Mononuclear cell (primary cell): ENCODE measurements around the gene TMEM101. TPM values are rescaled to one million over a fixed set of nuclear protein-coding genes. Genes with fewer than 3 reads are reported as not detected.
"Not testable (repeated sequence)": the region's sequence is repeated elsewhere in the genome, so short reads cannot be mapped to it uniquely, and the experiment has no call there.

Source experiments
- H3K27me3 ChIP-seq: 2 replicates; pipeline ENCODE4 v1.6.0; 2011; ENCODE audit warnings: low read length, control low read depth; ENCODE audit not compliant: insufficient read depth
- H3K4me1 ChIP-seq: 2 replicates; pipeline ENCODE4 v1.5.1; 2011; ENCODE audit warnings: mild to moderate bottlenecking, low read length, control low read depth; ENCODE audit not compliant: insufficient read depth
- H3K4me3 ChIP-seq: 2 replicates; pipeline ENCODE4 v1.5.1; 2011; ENCODE audit warnings: mild to moderate bottlenecking, low read length, moderate library complexity
- H3K9me3 ChIP-seq: 2 replicates; pipeline ENCODE4 v1.5.1; 2011; ENCODE audit warnings: low read depth, mild to moderate bottlenecking, control low read depth, low read length
- total RNA-seq: library from RNA; depleted of rRNA; stranded (reverse); fragments of >200 nt; gene quantifications from one replicate; pipeline ENCODE4 v1.2.3, GENCODE V29; 2012

Gene TMEM101
- total RNA-seq, 1 donor = 21.0 TPM

GRCh38 chr17:43998552-43998951 lies 16.2 kb downstream of the TMEM101 start:
- Histone ChIP-seq H3K9me3 (no peaks in the 10 kb centered on the region), H3K27me3 (peaks cover 33% of the 10 kb centered on the region), H3K4me3 (no peak overlapping the region), H3K4me1 (peaks cover 9% of the 10 kb centered on the region)

- H3K4me3 ChIP-seq, H3K4me1 ChIP-seq, H3K9me3 ChIP-seq: not testable (repeated sequence)
- H3K27me3 ChIP-seq = peaks cover 24% of the 10 kb centered on the region
Observed at GRCh38 chr17:43997180-43997579, 17.6 kb downstream of the TMEM101 start.

DNA sequence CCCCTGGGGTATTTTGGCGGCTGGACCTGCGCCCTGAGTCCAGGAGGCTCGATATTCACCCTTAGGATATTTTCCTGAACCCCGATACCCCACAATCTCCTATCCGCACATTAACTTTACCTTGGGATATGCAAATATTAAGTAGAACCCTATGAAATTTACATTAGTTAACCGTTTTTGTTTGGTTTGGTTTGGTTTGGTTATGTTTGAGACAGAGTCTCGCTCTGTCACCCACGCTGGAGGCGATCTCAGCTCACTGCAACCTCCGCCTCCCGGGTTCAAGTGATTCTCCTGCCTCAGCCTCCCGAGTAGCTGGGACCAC lies 19.7 kb downstream of the TMEM101 start:
- Histone ChIP-seq H3K4me3 (no peak overlapping the region), H3K27me3 (peaks cover 24% of the 10 kb centered on the region), H3K9me3 (no peaks in the 10 kb centered on the region), H3K4me1 (peaks cover 9% of the 10 kb centered on the region)

- H3K9me3 ChIP-seq = no peaks in the 10 kb centered on the region
- H3K27me3 ChIP-seq = peaks cover 24% of the 10 kb centered on the region
- no peak overlapping the region for H3K4me3 ChIP-seq
- peaks cover 9% of the 10 kb centered on the region for H3K4me1 ChIP-seq
Observed at GRCh38 chr17:43994272-43995149, 20.3 kb downstream of the TMEM101 start.

GRCh38 chr17:43992641-43993040 lies 22.1 kb downstream of the TMEM101 start:
- no peak overlapping the region for H3K4me3 ChIP-seq
- peaks cover 9% of the 10 kb centered on the region for H3K4me1 ChIP-seq
- peaks cover 24% of the 10 kb centered on the region for H3K27me3 ChIP-seq
- H3K9me3 ChIP-seq = no peaks in the 10 kb centered on the region

DNA sequence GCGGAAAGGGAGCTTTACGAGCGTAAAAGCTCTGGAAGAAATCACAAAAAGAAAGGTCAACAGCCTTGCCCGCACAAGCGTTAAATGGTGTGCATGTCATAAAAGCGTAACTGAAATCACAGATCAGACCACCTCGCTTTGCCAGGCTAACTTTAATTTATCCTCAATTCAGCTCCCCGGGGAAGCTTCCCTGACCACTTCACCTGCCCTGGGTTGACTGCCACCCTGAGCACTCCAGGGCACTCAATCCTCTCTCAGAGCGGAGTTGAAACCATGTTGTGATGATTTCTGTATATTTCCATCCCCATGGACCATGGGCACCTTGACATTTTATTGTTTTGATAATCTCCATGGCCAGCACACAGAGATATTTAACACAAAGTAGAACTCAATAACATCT lies 26.5 kb downstream of the TMEM101 start:
- H3K4me3 ChIP-seq = no peak overlapping the region
- H3K9me3 ChIP-seq = no peaks in the 10 kb centered on the region
- H3K4me1 ChIP-seq = peaks cover 8% of the 10 kb centered on the region
- peaks cover 25% of the 10 kb centered on the region for H3K27me3 ChIP-seq

DNA sequence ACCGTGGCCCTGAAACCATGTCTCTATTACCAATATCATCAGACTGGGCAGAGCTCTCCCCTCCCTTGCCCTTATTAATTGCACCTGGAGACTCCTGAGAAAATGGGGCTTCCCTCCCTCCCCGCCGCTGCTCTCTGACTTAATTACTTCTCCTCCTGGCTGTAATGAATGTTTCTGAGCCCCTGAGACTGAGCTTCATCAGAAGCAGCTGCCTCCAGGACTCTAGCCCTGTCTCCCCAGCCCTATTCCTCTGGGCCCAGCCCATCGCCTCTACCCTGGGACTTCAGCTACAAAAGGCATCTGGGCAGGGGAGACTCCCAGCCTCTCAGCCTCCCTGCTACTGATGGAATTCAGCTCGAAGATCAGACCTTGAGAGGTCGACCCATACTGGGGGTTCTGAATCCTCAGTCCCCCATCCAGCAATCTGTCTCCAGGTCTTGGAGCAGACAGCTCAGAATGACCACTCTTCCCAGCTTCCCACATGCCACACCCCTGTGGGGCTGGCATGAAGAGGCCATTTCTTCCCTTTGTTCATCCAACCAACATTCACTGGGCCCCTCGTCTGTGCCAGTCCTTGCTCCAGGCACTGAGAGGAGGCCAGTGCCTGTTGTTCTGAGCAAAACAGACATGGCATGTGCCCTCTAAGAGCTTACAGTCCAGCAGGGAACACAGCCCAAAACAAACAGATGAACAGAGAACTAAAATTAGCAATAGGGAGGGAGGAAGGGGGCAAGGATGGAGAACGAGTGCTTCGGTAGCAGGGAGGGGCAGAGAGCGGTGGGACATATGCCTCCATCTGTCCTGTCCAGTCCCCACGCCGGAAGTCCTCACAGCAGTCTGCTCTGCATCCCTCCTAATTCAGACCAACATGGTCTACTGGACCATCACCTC lies 27.4 kb downstream of the TMEM101 start:
- H3K27me3 ChIP-seq = peaks cover 34% of the 10 kb centered on the region
- no peaks in the 10 kb centered on the region for H3K9me3 ChIP-seq
- no peak overlapping the region for H3K4me3 ChIP-seq
- peaks cover 8% of the 10 kb centered on the region for H3K4me1 ChIP-seq

DNA sequence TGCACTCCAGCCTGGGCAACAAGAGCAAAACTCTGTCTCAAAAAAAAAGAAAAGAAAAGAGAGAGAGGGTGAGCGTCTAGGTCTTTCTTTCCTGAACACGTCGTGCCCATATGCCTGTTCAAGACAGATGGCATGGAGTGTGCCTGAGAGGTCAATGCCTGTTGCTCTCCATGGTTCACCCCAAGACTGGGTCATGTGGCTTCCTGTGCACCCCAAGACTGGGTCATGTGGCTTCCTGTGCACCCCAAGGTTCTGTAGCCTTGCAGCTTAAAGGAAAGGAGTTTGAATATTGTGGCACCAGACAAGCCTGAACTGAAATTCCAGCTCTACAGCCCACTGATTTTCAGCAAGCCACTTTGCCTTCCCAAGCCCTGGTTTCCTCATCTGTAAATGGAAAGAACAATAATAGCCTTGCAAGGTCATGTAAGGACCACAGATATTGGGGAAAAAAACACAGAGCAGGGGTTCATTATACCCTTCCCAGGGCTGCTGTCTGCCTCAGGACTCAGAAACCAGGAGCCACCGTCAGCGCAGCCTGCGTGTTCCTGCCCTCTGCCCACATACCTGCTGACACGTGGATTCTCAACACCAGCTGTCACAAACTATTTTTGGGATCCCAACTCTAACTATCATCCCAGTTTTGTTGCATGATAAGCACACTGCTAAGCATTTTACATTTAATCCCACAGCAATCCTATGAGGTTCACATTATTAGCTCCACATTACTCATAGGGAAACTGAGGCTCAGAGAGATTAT lies 28.4 kb downstream of the TMEM101 start:
- Histone ChIP-seq H3K9me3 (no peaks in the 10 kb centered on the region), H3K4me1 (peaks cover 8% of the 10 kb centered on the region), H3K27me3 (peaks cover 42% of the 10 kb centered on the region), H3K4me3 (no peak overlapping the region)

- H3K9me3 ChIP-seq = no peaks in the 10 kb centered on the region
- H3K27me3 ChIP-seq = peaks cover 42% of the 10 kb centered on the region
- H3K4me3 ChIP-seq = no peak overlapping the region
- H3K4me1 ChIP-seq = peaks cover 8% of the 10 kb centered on the region
Observed at GRCh38 chr17:43984521-43984920, 30.2 kb downstream of the TMEM101 start.

GRCh38 chr17:43983515-43984411 lies 31.0 kb downstream of the TMEM101 start:
- Histone ChIP-seq H3K4me3 (no peak overlapping the region), H3K9me3 (no peaks in the 10 kb centered on the region), H3K27me3 (peaks cover 42% of the 10 kb centered on the region), H3K4me1 (peaks cover 8% of the 10 kb centered on the region)

GRCh38 chr17:43983196-43983514 lies 31.6 kb downstream of the TMEM101 start:
- Histone ChIP-seq H3K9me3 (no peaks in the 10 kb centered on the region), H3K4me3 (no peak overlapping the region), H3K27me3 (peaks cover 42% of the 10 kb centered on the region), H3K4me1 (peaks cover 8% of the 10 kb centered on the region)

GRCh38 chr17:43982171-43982570 lies 32.6 kb downstream of the TMEM101 start:
- no peak overlapping the region for H3K4me3 ChIP-seq
- no peaks in the 10 kb centered on the region for H3K9me3 ChIP-seq
- H3K4me1 ChIP-seq = peaks cover 8% of the 10 kb centered on the region
- H3K27me3 ChIP-seq = peaks cover 42% of the 10 kb centered on the region

DNA sequence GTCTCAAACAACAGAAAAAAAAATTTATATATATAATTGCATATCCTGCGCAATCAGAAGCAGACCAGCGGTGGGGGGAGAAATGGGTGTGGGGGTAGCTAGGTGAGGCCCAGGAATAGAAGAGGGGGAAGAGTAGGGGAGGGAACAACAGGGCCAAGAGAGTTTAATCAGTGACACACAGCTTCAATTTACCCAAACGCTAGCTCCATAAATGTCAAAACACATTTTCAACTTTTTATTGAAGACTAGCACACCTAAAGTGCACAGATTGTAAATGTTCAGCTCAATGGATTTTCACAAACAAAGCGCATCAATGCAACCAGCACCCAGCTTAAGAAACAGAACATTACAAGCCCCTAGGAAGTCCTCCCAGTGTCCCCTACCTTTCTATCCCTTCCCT lies 35.1 kb downstream of the TMEM101 start:
- peaks cover 8% of the 10 kb centered on the region for H3K4me1 ChIP-seq
- no peaks in the 10 kb centered on the region for H3K9me3 ChIP-seq
- no peak overlapping the region for H3K4me3 ChIP-seq
- peaks cover 30% of the 10 kb centered on the region for H3K27me3 ChIP-seq

GRCh38 chr17:43979011-43979410 lies 35.8 kb downstream of the TMEM101 start:
- H3K9me3 ChIP-seq = no peaks in the 10 kb centered on the region
- H3K27me3 ChIP-seq = peaks cover 24% of the 10 kb centered on the region
- H3K4me1 ChIP-seq = peaks cover 7% of the 10 kb centered on the region
- H3K4me3 ChIP-seq = no peak overlapping the region
